Transverse colon (tissue), 4 donors: ENCODE measurements around the gene NOC2L. TPM values are rescaled to one million over a fixed set of nuclear protein-coding genes. Genes with fewer than 3 reads are reported as not detected.

Experiments
- DNase-seq: peaks from one replicate; pipeline ENCODE4 v3.0.0-alpha.2; 2019
- H3K27ac ChIP-seq, 4 donors: fragments of 200-600 bp; sonication (generic); 2 replicates each; pipeline ENCODE4 v1.5.1; 2016 to 2018; ENCODE audit warnings: inconsistent platforms in 4 of 4
- H3K27me3 ChIP-seq: fragments of 200-600 bp; sonication (generic); 2 replicates; pipeline ENCODE4 v1.5.1; 2017; ENCODE audit warnings: inconsistent platforms
- H3K36me3 ChIP-seq, 4 donors: fragments of 200-600 bp; sonication (generic); 2 replicates each; pipeline ENCODE4 v1.5.1; 2017 to 2019; ENCODE audit warnings: inconsistent platforms in 4 of 4
- H3K4me1 ChIP-seq, 4 donors: fragments of 200-600 bp; sonication (generic); 2 replicates each; pipeline ENCODE4 v1.5.1; 2017 to 2020; ENCODE audit warnings: inconsistent platforms in 4 of 4
- H3K4me3 ChIP-seq, 4 donors: fragments of 200-600 bp; sonication (generic); 1 replicate in 1 of 4; 2 replicates in 3 of 4; pipeline versions ENCODE4 v1.5.1 to v1.6.1; 2017 to 2019; ENCODE audit warnings: inconsistent platforms in 4 of 4
- H3K9me3 ChIP-seq, 2 donors: fragments of 200-600 bp; sonication (generic); 2 replicates each; pipeline ENCODE4 v1.5.1; 2017 to 2019; ENCODE audit warnings: inconsistent platforms in 2 of 2
- EP300 ChIP-seq: sonication (generic); formaldehyde crosslinking; IDR thresholded peaks from one replicate; pipeline ENCODE4 v1.6.1; 2017; ENCODE audit warnings: antibody characterized with exemption, low read depth
- POLR2A ChIP-seq: fragments of 450-650 bp; IDR thresholded peaks from one replicate; pipeline ENCODE4 v1.6.1; 2016; ENCODE audit warnings: antibody characterized with exemption, mild to moderate bottlenecking, moderate library complexity
- POLR2AphosphoS5 ChIP-seq, 3 donors: sonication (generic); formaldehyde crosslinking; IDR thresholded peaks; one replicate each; pipeline ENCODE4 v1.6.1; 2016; ENCODE audit warnings: antibody characterized with exemption in 3 of 3
- WGBS, 2 donors: methylation state at CpG; one replicate each; pipeline ENCODE4 v1.1.5; 2018; ENCODE audit warnings: low coverage in 1 of 2; 5-methylcytosine and 5-hydroxymethylcytosine counted together
- in situ Hi-C, 4 donors: fragments of 200-750 bp; cut with MboI; loops; one replicate each; pipeline versions ENCODE4 v1.15.0 to v1.15.1; 2017; ENCODE audit warnings: low sequenced_read_pairs in 3 of 4, low pct_ligation_motif_present in 1 of 4, low pct_unique_long_range_greater_than_20kb in 1 of 4
- intact Hi-C: fragments of 100-400 bp; cut with DNase I; formaldehyde crosslinking; loops from one replicate; pipeline ENCODE4 v1.15.1; 2023; ENCODE audit warnings: low total_unique reads
- total RNA-seq, 4 donors: library from RNA; depleted of rRNA; stranded (reverse); fragments of >200 nt; gene quantifications; one replicate each; pipeline ENCODE4 v1.1.0, GENCODE V29; 2016
- TF ChIP-seq, protein P1 (sequence below), 5 experiments: fragments of 200-600 bp in 3 of 5; fragments of 450-650 bp in 2 of 5; sonication (generic) in 3 of 5; IDR thresholded peaks; 1 replicate in 2 of 5; 2 replicates in 3 of 5; pipeline ENCODE4 v1.5.1; 2016 to 2017; ENCODE audit warnings: antibody characterized with exemption in 5 of 5, inconsistent platforms in 3 of 5, mild to moderate bottlenecking in 2 of 5, moderate library complexity in 1 of 5

The NOC2L gene
- total RNA-seq, 4 donors from 2014 or later = 17.6 to 50.4 (median 31.6) TPM

DNA sequence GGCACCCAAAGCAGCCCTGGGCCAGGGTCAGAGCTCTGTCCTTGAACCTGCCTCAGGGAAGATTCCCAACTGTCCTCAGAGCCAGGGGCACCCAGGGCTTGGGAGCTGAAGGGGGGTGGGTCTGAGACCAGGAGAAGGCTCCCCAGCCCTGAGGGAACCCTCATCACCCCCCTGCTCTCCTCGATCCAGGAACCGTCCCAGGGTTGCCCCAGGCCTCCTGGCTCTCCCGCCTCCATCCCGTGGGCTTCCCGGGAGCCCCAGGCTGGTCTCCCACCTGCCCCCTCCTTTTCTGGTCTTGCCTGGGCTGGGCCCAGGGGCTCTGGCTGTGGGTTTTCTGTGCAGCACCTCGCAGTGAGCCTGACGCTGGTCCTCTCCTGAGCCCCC, 42.0 kb downstream of the NOC2L start:
- Histone ChIP-seq H3K4me3 (no peak overlapping the region), H3K36me3 (no peaks in the 10 kb centered on the region), H3K27ac (no peak overlapping the region), H3K9me3 (no peaks in the 10 kb centered on the region), H3K27me3 (peaks cover 99% of the 10 kb centered on the region), H3K4me1 (peaks cover 12 to 34% (median 20%) of the 10 kb centered on the region in 4 donors)
- no peak for DNase-seq
- in situ Hi-C loops = no loop called here
- no peak for TF ChIP-seq POLR2A
- TF ChIP-seq, protein P1, sequence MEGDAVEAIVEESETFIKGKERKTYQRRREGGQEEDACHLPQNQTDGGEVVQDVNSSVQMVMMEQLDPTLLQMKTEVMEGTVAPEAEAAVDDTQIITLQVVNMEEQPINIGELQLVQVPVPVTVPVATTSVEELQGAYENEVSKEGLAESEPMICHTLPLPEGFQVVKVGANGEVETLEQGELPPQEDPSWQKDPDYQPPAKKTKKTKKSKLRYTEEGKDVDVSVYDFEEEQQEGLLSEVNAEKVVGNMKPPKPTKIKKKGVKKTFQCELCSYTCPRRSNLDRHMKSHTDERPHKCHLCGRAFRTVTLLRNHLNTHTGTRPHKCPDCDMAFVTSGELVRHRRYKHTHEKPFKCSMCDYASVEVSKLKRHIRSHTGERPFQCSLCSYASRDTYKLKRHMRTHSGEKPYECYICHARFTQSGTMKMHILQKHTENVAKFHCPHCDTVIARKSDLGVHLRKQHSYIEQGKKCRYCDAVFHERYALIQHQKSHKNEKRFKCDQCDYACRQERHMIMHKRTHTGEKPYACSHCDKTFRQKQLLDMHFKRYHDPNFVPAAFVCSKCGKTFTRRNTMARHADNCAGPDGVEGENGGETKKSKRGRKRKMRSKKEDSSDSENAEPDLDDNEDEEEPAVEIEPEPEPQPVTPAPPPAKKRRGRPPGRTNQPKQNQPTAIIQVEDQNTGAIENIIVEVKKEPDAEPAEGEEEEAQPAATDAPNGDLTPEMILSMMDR (IDR thresholded peaks at IDR 0.05) = no peak
- no peak for TF ChIP-seq EP300
- no peak for TF ChIP-seq POLR2AphosphoS5 (IDR thresholded peaks at IDR 0.05)
- intact Hi-C loops = no loop called here
- WGBS, 2 donors = 41% methylated on average over 7 of the region's 7 CpGs; no CpG with 5 or more reads in 1 of the 2 donors

DNA sequence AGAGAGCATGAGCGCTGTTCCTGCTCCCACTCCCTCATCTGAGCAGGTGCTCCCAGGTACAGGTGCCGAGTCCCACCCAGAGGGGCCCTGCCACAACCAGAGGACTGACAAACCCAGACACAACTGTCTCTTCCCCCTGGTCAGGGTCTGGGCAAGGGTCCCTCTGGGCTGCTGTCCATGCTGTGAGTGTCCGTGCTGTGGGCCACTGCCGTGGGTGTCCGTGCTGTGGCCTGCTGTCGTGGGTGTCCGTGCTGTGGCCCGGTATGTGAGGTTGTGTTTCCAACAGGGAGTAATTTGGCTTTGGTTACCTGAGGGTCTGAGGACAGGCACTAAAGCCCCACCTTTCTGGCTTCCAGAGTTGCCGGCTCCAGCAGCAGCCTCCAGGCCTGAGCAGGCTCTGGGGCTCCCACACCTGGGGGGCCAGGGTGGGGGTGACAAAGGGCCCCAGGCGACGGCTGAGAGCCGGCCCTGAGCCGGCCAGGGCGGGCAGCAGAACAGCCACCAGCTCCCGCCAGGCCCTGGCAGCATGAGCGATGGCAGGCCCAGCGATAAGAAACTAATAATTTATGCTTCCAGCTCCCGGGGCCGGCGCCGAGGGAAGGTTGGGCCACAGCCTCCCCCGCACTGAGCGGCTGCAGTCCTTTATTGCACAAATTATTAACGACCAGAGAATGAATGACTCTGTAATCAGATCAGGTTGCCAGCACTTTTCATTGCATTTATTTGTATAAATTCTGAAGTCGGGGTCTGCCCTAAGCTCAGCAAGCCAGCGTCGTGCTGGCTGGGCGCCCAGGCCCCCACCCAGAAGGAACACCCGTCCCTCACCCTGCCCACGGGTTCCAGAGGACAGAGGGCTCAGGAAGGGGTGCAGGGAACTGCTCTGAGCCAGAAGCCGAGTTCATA, 42.6 kb downstream of the NOC2L start:
- Histone ChIP-seq H3K36me3 (no peaks in the 10 kb centered on the region), H3K4me3 (no peak overlapping the region), H3K27ac (no peak overlapping the region), H3K9me3 (no peaks in the 10 kb centered on the region), H3K4me1 (peaks cover 12 to 30% (median 19%) of the 10 kb centered on the region in 4 donors), H3K27me3 (peaks cover 99% of the 10 kb centered on the region)
- WGBS, 2 donors = 31% methylated on average over 31 of the region's 31 CpGs; no CpG with 5 or more reads in 1 of the 2 donors
- intact Hi-C loops = no loop called here
- in situ Hi-C loops = no loop called here
- no peak for DNase-seq
- TF ChIP-seq POLR2A (no peak), EP300 (no peak), POLR2AphosphoS5 (IDR thresholded peaks at IDR 0.05) (no peak)
- TF ChIP-seq, protein P1 (IDR thresholded peaks at IDR 0.05) = no peak

DNA sequence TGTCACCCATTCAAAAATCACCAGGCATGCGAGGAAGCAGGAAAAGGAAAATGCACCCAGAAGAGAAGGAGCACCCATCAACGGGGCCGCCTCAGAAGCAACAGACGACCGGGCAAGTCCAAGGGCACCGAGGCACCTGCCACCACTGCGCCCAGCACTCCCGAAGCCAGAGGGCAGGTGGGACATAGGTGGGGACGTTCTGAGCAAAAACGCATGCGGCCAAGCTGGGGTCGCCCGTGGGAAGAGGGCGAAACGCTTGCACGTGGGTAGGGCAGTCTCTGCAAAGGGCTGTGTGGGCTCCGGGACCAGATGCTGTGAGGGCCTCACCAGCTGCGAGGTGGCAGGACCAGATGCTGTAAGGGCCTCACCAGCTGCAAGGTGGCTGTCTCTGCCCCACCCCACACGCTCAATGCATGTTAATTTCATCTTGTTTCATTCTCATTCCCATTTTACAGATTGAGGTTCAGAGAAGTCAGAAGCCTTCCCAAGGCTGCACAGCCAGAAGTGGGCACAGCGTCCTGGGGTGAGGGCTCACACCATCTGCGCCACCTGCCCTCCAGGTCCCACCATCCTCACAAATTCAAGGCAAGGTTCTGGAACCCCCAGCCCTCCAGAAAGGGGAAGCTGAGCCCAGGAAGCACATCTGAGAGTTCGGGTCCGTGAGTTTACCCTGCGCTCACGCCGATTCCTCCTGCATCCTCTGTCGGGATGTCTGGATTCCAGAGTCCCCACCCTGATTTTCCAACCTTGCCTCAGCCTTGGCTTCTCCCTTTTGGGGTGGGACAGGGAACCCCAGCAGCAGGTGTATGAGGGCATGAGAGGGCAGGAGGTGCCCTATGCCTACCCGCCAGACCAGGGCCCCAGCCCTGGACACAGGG, 43.5 kb downstream of the NOC2L start:
- intact Hi-C loops (no loop called here), in situ Hi-C loops (no loop called here)
- TF ChIP-seq POLR2AphosphoS5 (IDR thresholded peaks at IDR 0.05) (no peak), EP300 (no peak), POLR2A (no peak)
- TF ChIP-seq, protein P1 (IDR thresholded peaks at IDR 0.05) = no peak
- no peak overlapping the region for H3K27ac ChIP-seq
- H3K4me3 ChIP-seq = no peak overlapping the region
- WGBS, 2 donors = 58% methylated on average over 28 of the region's 28 CpGs; no CpG with 5 or more reads in 1 of the 2 donors
- H3K36me3 ChIP-seq = no peaks in the 10 kb centered on the region
- peaks cover 3 to 25% (median 10%) of the 10 kb centered on the region in 4 donors for H3K4me1 ChIP-seq
- peaks cover 99% of the 10 kb centered on the region for H3K27me3 ChIP-seq
- no peak for DNase-seq
- no peaks in the 10 kb centered on the region for H3K9me3 ChIP-seq

DNA sequence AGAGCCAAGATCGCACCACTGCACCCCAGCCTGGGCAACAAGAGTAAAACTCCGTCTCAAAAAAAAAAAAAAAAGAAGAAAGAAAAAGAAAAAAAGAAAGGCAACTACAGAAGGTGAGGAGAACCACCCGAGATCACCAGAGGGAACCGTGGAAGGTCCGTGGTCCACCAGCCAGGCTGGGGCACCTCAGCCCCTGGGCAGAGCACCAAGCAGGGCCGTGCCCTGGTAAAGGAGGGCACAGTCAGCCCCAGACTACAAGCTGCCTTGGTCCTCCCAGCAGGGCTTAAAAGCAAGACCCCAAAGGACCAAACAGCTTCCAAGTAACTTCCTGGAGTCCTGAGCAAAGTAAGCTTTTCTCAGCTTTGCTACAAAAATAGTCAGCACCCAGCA, 44.2 kb downstream of the NOC2L start:
- H3K36me3 ChIP-seq = no peaks in the 10 kb centered on the region
- intact Hi-C loops = loop anchor here (5.0 kb wide), 1 partner anchor 52 kb away; the partner anchor contains the start of gene PLEKHN1
- 48 to 65% methylated on average over 6 of the region's 6 CpGs for WGBS, 2 donors
- in situ Hi-C loops = no loop called here
- H3K27me3 ChIP-seq = peaks cover 99% of the 10 kb centered on the region
- H3K4me1 ChIP-seq = peaks cover 0 to 26% (median 10%) of the 10 kb centered on the region in 4 donors
- H3K4me3 ChIP-seq = no peak overlapping the region
- TF ChIP-seq POLR2A (no peak), POLR2AphosphoS5 (IDR thresholded peaks at IDR 0.05) (no peak)
- no peak for DNase-seq
- H3K9me3 ChIP-seq = no peaks in the 10 kb centered on the region
- H3K27ac ChIP-seq = no peak overlapping the region
